MCF 10A (cell line): Measurements from ENCODE around the gene TSSC4. TPM values are rescaled to one million over a fixed set of nuclear protein-coding genes. Genes with fewer than 3 reads are reported as not detected.

Source experiments
- BruUV-seq: library from RNA; stranded (reverse); fragments of 400-500 nt; replicated peaks from 2 replicates; lab custom pipeline; 2021; lab: Mats Ljungman, UMichigan
- CTCF ChIA-PET: fragments of 300-600 bp; sonication (Branson Sonifier 250); formaldehyde crosslinking; extraction: SDS; loops from one replicate; lab custom pipeline; 2021; ENCODE audit warnings: antibody characterized with exemption, inconsistent platforms; lab: Yijun Ruan, JAX
- POLR2A ChIA-PET: fragments of 300-600, 350-650 bp; sonication (Branson Sonifier 250); formaldehyde crosslinking; extraction: SDS; loops from one replicate; lab custom pipeline; 2020; ENCODE audit warnings: antibody characterized with exemption, inconsistent platforms; lab: Yijun Ruan, JAX
- DNase-seq: peaks from one replicate; pipeline ENCODE4 v3.0.0-alpha.2; 2018; ENCODE audit not compliant: unreplicated experiment
- H3K27ac Mint-ChIP-seq: one replicate; pipeline ENCODE4 v1.8.0; 2022; ENCODE audit warnings: mild to moderate bottlenecking, low read depth, mixed read lengths; ENCODE audit not compliant: unreplicated experiment
- H3K27me3 Mint-ChIP-seq: one replicate; pipeline ENCODE4 v1.8.0; 2022; ENCODE audit warnings: mixed read lengths; ENCODE audit not compliant: insufficient read depth, unreplicated experiment
- H3K36me3 Mint-ChIP-seq: one replicate; pipeline ENCODE4 v1.8.0; 2022; ENCODE audit warnings: mild to moderate bottlenecking, moderate library complexity, mixed read lengths; ENCODE audit not compliant: insufficient read depth, unreplicated experiment
- H3K4me1 Mint-ChIP-seq: one replicate; pipeline ENCODE4 v1.8.0; 2022; ENCODE audit warnings: mixed read lengths; ENCODE audit not compliant: insufficient read depth, unreplicated experiment
- H3K4me3 Mint-ChIP-seq: one replicate; pipeline ENCODE4 v1.8.0; 2022; ENCODE audit warnings: mild to moderate bottlenecking, moderate library complexity, mixed read lengths; ENCODE audit not compliant: unreplicated experiment
- H3K9me3 Mint-ChIP-seq: one replicate; pipeline ENCODE4 v1.8.0; 2022; ENCODE audit warnings: mixed read lengths; ENCODE audit not compliant: unreplicated experiment
- CTCF ChIP-seq: fragments of 200-600 bp; IDR thresholded peaks from one replicate; pipeline ENCODE4 v1.8.0; 2022; ENCODE audit warnings: antibody characterized with exemption, mild to moderate bottlenecking; ENCODE audit not compliant: unreplicated experiment
- intact Hi-C: fragments of 100-400 bp; cut with micrococcal nuclease; formaldehyde crosslinking; loops from 2 replicates; pipeline ENCODE4 v1.14.1; 2022
- total RNA-seq: library from RNA; stranded (reverse); gene quantifications from 2 replicates; pipeline ENCODE4 v1.2.3, GENCODE V29; 2022

The TSSC4 gene
- total RNA-seq, 1 experiment from 2014 or later = 70.3 TPM

GRCh38 chr11:2386591-2386990 lies 14.0 kb upstream of the TSSC4 start:
- no peak for DNase-seq
- H3K9me3 Mint-ChIP-seq = no peaks in the 10 kb centered on the region
- ChIA-PET CTCF (interaction anchor here (0.8 to 1.9 kb wide), 4 partner anchors 13 to 812 kb away, joined by 3 to 8 read pairs (median 5); partner anchors contain the start of gene TSSC4), POLR2A (interaction anchor here (1.2 to 2.3 kb wide), 2 partner anchors 13 to 14 kb away, joined by 3 to 9 read pairs; partner anchors contain the start of gene TSSC4)
- H3K27me3 Mint-ChIP-seq = no peaks in the 10 kb centered on the region
- peaks cover 8% of the 10 kb centered on the region for H3K36me3 Mint-ChIP-seq
- H3K4me1 Mint-ChIP-seq = peaks cover 20% of the 10 kb centered on the region
- H3K4me3 Mint-ChIP-seq = no peak overlapping the region
- BruUV-seq = no TSS peak
- intact Hi-C loops = no loop called here
- TF ChIP-seq CTCF = no peak
- H3K27ac Mint-ChIP-seq = no peak overlapping the region

DNA sequence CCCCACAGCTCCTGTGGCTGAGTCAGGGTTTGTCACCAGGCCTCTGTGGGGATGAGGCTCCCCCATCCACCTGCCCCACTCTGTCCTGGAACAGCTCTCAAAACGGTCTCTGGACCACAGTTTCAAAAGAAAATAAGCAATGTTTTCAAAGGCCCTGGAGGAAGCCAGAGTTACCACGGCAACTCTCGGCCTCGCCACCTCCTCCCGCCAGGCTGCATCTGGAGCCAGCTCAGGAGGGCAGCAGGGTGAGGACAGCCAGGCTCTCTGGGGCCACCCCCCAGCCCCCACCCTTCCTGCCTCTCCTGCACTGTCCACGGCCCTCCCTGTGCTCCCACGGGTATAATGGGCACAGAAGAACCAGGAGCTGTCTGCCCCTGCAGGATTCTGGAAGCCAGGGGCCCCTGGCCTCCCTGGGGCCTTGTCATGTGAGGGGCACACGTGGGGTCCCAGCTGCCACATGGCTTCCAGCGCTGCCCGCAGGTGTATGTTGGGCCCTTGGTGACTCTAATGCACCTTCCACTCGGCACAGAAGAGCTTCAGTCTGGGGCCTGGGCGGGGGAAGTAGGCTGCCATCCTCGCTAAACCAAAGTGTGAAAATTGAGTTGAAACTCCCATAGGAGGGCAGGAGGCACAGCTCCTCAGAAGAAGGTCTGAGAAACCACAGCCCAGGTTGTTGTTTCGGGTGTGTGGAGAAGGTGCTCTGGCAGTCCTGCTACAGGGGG lies 13.1 kb upstream of the TSSC4 start:
- Mint-ChIP-seq H3K27me3 (no peaks in the 10 kb centered on the region), H3K4me1 (peaks cover 20% of the 10 kb centered on the region), H3K9me3 (no peaks in the 10 kb centered on the region), H3K36me3 (peaks cover 8% of the 10 kb centered on the region), H3K27ac (no peak overlapping the region), H3K4me3 (no peak overlapping the region)
- BruUV-seq = no TSS peak
- ChIA-PET POLR2A (interaction anchor here (0.9 to 2.3 kb wide), 2 partner anchors 10 to 13 kb away, joined by 3 to 9 read pairs; partner anchors contain the start of gene TSSC4), CTCF (interaction anchor here (0.5 to 1.9 kb wide), 4 partner anchors 13 to 1016 kb away, joined by 3 to 8 read pairs (median 5); partner anchors contain the start of gene TSSC4)
- DNase-seq = no peak
- TF ChIP-seq CTCF = no peak
- intact Hi-C loops = no loop called here

DNA sequence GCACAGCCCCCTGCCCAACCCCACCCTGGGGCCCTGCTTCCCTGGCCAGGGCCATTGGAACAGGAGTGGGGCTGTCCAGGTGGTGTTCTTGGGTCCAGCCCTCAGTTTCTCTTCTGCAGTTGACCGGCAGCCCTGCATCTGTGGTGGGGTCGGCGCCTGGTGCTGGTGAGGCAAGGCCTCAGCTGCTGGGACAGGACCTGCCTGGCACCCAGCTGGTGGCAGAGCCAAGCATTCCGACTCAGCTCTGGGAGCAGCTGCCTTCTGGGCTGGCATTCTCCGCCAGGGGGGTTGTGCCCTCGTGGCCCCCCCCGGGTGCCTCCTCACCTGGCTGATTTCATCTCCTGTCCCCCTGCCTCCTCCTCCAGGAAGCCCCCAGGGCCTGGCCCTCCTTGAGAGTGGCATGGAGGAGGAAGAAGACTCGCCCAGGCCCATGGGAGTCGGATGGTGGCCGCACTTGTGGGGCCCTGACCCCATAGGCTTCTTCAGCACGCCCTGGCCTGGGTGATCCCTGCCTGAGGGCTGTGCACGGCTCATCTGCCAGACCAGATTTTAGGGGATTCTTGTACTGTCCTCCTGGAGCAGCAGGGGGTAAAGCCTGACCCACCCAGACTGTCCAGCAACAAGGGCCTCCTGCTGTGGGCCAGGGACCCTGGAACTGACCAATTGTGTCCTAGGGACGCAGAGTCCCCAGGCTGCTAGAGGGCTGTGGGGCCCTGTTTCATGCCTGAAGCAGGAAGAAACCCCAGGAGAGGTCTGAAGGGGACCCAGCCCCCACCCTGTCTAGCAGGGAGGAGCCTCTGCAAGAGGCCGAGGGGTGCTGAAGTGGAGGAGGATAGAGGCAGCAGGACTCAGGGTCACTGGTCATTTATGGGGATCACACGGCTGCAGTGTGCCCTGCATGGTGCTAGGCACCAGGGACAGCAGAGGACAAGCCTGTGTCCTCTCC lies 11.8 kb upstream of the TSSC4 start:
- POLR2A ChIA-PET = interaction anchor here (2.3 kb wide), 1 partner anchor 12 kb away, joined by 9 read pairs; the partner anchor contains the start of gene TSSC4
- Mint-ChIP-seq H3K27ac (no peak overlapping the region), H3K4me3 (no peak overlapping the region), H3K4me1 (peaks cover 20% of the 10 kb centered on the region), H3K36me3 (peaks cover under 1% of the 10 kb centered on the region), H3K9me3 (no peaks in the 10 kb centered on the region), H3K27me3 (no peaks in the 10 kb centered on the region)
- intact Hi-C loops = no loop called here
- no peak for TF ChIP-seq CTCF
- DNase-seq = no peak
- no TSS peak for BruUV-seq
- CTCF ChIA-PET = interaction anchor here (0.6 to 1.9 kb wide), 5 partner anchors 11 to 191 kb away, joined by 3 to 7 read pairs (median 5); partner anchors contain the start of genes CD81 and TSSC4
